TTC549 (cell line): Measurements from ENCODE around the gene FAM185A.
"Not testable (repeated sequence)": the region's sequence is repeated elsewhere in the genome, so short reads cannot be mapped to it uniquely, and the experiment has no call there.

ENCODE experiments used
- FAIRE-seq: peaks from 2 replicates; lab custom pipeline; 2012; peaks lifted over from hg19 to GRCh38; lab: Jason Lieb, UNC

FAM185A gene

GRCh38 chr7:102748605-102749444 is at the start of gene FAM185A:
FAM185A (plus strand) TSS chr7:102748999; CDS start chr7:102749208, 209 bp downstream.
- FAIRE-seq: peak; percentile 97

- not testable (repeated sequence) for FAIRE-seq
These were observed 35.6 kb upstream of the FAM185A start for GRCh38 chr7:102713011-102713690.

- FAIRE-seq: not testable (repeated sequence)
These were observed 35.1 kb upstream of the FAM185A start for GRCh38 chr7:102713691-102714080.

GRCh38 chr7:102714774-102715522 is 33.9 kb upstream of the FAM185A start:
- FAIRE-seq: not testable (repeated sequence)

- FAIRE-seq: not testable (repeated sequence)
These were observed 33.1 kb upstream of the FAM185A start for GRCh38 chr7:102715718-102716117.

- not testable (repeated sequence) for FAIRE-seq
These were observed 30.3 kb upstream of the FAM185A start for GRCh38 chr7:102718491-102718890.

- FAIRE-seq: not testable (repeated sequence)
These were observed 22.6 kb upstream of the FAM185A start for GRCh38 chr7:102726170-102726569.

- FAIRE-seq: not testable (repeated sequence)
These were observed 19.1 kb upstream of the FAM185A start for GRCh38 chr7:102729670-102730069.

- not testable (repeated sequence) for FAIRE-seq
These were observed 18.4 kb upstream of the FAM185A start for GRCh38 chr7:102730431-102730830.

- FAIRE-seq: not testable (repeated sequence)
These were observed 6.6 kb upstream of the FAM185A start for GRCh38 chr7:102742002-102742771.

- FAIRE-seq: not testable (repeated sequence)
These were observed 4.9 kb upstream of the FAM185A start for GRCh38 chr7:102743861-102744260.

- FAIRE-seq: peak; percentile 83
These were observed 3.1 kb upstream of the FAM185A start for GRCh38 chr7:102745494-102746288.

GRCh38 chr7:102749445-102749786 is 617 bp downstream of the FAM185A start:
- FAIRE-seq: not testable (repeated sequence)

GRCh38 chr7:102758227-102758626 is 9.4 kb downstream of the FAM185A start:
- FAIRE-seq: peak; percentile 95

- not testable (repeated sequence) for FAIRE-seq
These were observed 11.1 kb downstream of the FAM185A start for GRCh38 chr7:102759934-102760333.

- FAIRE-seq: not testable (repeated sequence)
These were observed 12.4 kb downstream of the FAM185A start for GRCh38 chr7:102761234-102761633.

GRCh38 chr7:102763295-102763905 is 14.6 kb downstream of the FAM185A start:
- FAIRE-seq: not testable (repeated sequence)

- not testable (repeated sequence) for FAIRE-seq
These were observed 20.9 kb downstream of the FAM185A start for GRCh38 chr7:102769657-102770192.

GRCh38 chr7:102770467-102770866 is 21.7 kb downstream of the FAM185A start:
- FAIRE-seq: not testable (repeated sequence)

GRCh38 chr7:102776217-102776616 is 27.4 kb downstream of the FAM185A start:
- not testable (repeated sequence) for FAIRE-seq
